GM12872 (cell line): Measurements from ENCODE around the gene RPS14.

Experiments
- CTCF ChIP-seq: IDR thresholded peaks from 3 replicates; pipeline ENCODE4 v1.5.1; 2011; ENCODE audit warnings: low read depth, mild to moderate bottlenecking, low read length, moderate library complexity; ENCODE audit not compliant: insufficient read depth

Gene RPS14

GRCh38 chr5:150401376-150402228 is 47.9 kb downstream of the RPS14 start:
- TF ChIP-seq CTCF: no peak

- TF ChIP-seq CTCF: no peak
Observed at GRCh38 chr5:150401076-150401375, 48.5 kb downstream of the RPS14 start.

GRCh38 chr5:150400316-150401075 is 49.0 kb downstream of the RPS14 start:
- TF ChIP-seq CTCF: no peak

- TF ChIP-seq CTCF: no peak
Observed at GRCh38 chr5:150399524-150400211, 49.9 kb downstream of the RPS14 start.

GRCh38 chr5:150398722-150399523 is 50.6 kb downstream of the RPS14 start:
- peak; percentile 89 for TF ChIP-seq CTCF

- peak; percentile 30; the same call in 1 of the 3 replicates for TF ChIP-seq CTCF
Observed at GRCh38 chr5:150397782-150398721, 51.5 kb downstream of the RPS14 start.
